T47D (cell line): ENCODE data around the gene SALL1.
A peak's percentile ranks its signal among the peaks of the same experiment; 100 is the strongest.

Experiments used
- DNase-seq, 2 experiments: peaks; one replicate each; pipeline versions ENCODE4 v3.0.0 to v3.0.0-alpha.2; 2011 to 2012; ENCODE audit warnings: low read depth in 1 of 2, low spot score in 1 of 2
- JUND ChIP-seq: IDR thresholded peaks from 2 replicates; pipeline ENCODE4 v1.6.1; 2012; ENCODE audit warnings: low read depth
- in situ Hi-C: cut with HindIII; loops from 2 replicates; pipeline ENCODE4 v1.10.0; 2016; ENCODE audit warnings: low sequenced_read_pairs, low pct_unique_long_range_greater_than_20kb

The SALL1 gene

DNA sequence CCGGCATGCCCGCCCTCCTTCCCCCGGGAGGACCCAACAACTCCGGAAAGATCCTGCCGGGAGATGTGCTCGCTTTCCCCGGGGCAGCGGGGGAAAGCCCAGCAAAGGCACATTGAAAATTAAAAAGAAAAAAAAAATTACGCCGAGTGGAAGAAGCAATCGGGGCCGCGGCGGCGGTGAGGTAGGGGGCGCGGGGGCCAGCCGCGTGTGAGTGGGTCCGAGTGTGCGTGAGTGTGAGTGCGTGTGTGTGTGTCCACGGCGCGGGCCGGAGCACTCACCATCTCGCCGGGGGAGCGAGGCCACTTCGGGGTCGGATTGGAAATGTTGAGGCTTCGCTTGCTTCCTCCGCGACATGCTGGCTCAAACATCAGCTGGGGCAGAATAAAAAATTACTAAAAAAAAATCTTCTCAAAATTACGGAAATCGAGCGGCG lies at the start of gene SALL1:
Gene SALL1, minus strand, starts transcription at position 383 of the 433 bp plus-strand sequence. Its CDS starts 29 bp downstream, at position 354.
- in situ Hi-C loops = no loop called here
- TF ChIP-seq JUND = no peak
- DNase-seq = no peak

DNA sequence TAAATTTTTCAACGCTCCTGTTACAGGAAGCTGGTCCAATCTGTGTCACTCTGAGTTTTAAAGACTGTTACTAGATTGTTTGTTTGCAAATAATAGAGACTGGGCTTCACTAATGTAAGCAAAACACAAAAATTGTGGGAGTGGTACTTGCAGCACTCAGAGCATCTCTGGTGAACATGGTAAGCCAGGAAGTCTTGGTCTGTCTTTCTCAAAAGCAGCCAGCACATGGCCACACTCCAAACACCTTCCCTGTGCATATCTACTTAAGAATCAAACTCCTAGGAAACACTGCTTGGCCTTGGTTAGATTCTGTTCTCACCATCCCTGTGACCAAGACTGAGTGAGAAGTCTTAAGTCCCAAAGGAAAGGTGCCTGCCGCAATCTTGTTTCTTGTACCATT lies 49.7 kb upstream of the SALL1 start:
- in situ Hi-C loops = no loop called here
- no peak for DNase-seq
- TF ChIP-seq JUND = no peak

DNA sequence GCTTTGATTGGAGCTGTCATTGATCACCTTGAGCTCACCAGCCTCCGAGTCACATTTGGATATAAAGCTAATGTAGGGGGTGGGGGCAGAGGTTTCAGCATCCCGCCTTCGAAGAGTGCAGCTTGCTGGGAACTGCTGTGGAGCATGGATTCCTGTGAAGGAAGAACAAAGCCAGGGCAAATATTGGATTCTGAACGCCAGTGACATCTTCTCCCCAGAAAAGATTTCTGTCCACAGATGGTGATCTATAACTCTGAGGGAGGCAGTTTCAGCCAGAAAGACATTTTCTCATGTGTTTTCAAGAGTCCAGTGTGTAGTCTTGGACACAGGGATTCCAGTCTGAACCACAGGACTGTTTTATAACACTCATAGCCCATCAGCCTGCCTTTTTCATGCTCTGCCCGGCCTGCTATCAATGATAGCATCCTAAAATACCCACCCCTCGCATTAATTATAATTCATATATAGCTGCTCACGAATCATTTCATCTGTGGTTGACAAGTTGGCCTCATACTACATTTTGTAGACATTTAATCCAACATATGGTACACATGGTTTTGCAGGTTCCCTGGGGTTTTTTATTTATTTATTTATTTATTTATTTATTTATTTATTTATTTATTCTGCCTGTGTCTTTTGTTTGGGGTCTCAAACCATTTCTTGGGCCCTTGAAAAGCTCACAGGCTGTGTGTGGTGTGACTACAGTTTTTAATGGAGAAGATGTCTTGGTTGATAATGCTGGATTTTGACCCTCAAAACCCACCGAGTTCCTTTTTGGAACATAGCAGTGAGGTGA lies 47.1 kb upstream of the SALL1 start:
- TF ChIP-seq JUND = no peak
- in situ Hi-C loops = no loop called here
- DNase-seq = no peak

DNA sequence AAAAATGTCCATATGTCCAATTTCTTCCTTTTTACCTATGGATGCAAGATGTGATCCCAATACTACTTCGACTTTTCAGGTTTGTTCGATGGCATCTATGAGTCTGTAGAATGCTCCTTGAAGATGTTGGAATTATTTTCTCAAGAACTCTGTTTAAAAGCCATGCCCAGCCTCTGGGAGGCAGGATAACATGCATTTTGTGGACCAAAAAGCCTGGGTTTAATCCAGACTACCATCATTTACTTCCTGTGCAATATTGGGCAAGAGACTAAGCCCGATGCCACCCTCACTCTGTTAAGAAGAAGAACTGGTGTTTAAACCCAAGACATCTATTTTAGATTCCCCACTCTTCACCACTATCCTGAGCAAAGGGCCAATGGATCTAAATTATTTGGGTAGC lies 42.8 kb upstream of the SALL1 start:
- no peak for TF ChIP-seq JUND
- no peak for DNase-seq
- in situ Hi-C loops = no loop called here

DNA sequence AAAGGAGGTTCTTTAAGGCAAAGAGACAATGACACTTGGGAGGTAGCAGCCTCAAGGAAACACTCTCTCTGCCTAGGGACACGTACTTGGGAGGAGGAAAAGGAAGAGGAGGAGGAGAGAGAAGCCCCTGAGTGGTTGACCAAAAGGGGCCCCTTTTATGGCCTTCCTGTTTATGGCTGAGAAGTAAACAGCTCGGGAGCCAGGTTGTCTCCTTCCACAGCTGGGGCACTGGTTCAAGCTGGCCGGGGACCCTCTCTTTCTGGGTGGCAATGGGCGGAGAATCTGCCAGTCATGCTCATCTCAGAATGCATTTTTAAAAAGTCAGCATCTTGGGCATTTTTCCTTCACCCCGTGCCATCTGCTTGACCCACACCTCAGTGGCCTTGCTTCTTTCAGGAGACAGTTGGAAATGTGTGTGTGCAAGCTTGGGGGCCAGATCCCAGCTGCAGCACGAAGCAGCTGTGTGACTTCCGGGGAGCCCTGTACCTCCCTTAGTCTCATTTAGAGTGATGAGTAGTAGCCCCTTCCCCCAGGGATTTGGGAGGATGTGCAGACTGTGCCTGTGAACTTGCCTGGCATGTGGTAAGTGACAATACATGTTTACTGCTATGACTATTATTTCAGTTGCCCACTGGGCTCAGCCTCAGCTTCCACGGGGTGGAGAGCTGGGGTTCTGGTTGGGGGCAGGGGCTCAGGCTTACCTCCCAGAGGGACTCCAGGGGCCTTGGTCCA lies 33.8 kb upstream of the SALL1 start:
- DNase-seq = no peak
- TF ChIP-seq JUND = no peak
- in situ Hi-C loops = no loop called here

DNA sequence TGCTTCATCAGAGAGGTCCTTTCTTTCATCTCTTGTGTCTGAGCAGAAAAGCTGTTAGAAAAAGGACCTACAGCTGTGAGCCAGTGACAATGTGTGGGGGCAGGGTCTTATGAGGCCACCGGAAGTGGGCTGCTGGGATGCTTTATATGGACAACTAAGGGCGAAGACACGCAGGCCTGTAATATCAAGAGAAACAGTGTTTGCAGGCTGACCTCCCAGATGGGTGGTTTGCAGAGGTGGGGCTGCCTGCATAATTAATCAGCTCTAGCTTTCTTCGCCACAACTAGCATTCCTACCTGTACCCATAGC lies 30.4 kb upstream of the SALL1 start:
- in situ Hi-C loops = no loop called here
- DNase-seq = no peak
- no peak for TF ChIP-seq JUND

DNA sequence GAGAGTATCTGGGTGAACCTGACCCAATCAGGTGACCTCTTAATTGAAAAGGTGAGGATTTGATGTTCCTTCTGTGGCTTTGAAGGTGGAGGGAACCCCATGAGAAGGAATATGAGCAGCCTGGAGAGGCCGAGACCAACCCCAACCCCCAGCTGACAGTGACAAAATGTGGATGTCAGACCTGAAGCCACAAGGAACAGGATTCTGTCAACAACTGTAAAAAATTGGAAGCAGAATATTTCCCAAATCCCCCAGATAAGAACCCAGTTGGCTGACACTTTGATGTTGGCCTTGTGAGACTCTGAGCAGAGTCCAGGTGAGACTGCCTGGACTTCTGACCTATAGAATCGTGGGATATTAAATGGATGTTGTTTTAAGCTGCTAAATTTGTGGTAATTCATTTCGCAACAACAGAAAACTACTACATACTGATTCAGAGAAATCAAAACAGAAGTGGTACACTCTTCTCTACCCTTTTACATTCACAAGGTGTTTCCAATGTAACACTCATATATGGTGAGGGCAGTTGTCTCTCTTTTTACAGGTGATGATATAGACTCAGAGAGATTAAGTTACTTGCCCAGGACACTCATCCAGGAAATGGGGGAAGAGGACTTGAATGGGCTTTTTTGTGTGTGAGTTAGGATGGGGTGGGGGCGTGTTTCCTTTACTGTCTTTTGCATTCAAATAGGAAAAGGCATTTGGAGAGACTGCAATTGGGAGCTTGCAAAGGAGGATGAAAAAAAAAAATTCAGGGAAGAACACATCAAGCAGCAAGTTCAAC lies 29.8 kb upstream of the SALL1 start:
- in situ Hi-C loops = no loop called here
- DNase-seq = no peak
- TF ChIP-seq JUND = no peak

DNA sequence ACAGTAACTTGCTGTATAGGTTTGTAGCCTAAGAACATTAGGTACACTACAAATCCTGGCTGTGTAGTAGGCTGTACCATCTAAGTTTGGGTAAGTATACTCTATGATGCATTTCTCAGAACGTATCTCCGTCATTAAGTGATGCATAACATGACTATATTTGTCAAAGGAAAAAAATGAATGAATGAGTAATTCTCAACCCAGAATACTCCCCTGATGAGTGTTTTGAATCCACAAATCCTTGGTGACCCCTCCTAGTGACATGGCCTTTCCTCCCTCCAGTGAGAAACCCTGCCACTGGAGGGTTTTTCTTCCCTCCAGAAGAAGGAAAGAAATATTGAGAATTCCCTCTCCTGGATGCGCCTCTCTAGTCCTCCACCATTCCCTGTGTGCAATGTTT lies 24.0 kb upstream of the SALL1 start:
- no peak for DNase-seq
- TF ChIP-seq JUND = no peak
- in situ Hi-C loops = no loop called here

DNA sequence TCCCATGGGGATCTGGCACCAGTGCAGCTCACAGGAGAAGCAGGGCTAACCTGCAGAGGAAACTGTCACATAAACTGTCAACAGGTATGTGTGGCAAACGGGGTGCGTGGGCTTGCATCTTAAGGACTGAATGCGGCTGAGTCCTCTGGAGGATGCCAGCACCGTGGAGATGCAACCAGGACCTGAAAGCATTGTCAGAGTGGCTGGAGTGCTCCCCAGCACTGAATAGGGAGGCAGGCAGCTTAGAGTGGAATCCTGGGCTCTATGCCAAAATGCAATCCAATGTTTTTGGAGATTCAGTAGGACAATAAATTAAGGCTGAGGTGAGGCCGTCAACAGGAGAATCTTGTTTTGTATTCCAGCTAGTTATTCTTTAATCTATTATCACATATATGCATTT lies 21.3 kb upstream of the SALL1 start:
- in situ Hi-C loops = no loop called here
- no peak for TF ChIP-seq JUND
- no peak for DNase-seq

DNA sequence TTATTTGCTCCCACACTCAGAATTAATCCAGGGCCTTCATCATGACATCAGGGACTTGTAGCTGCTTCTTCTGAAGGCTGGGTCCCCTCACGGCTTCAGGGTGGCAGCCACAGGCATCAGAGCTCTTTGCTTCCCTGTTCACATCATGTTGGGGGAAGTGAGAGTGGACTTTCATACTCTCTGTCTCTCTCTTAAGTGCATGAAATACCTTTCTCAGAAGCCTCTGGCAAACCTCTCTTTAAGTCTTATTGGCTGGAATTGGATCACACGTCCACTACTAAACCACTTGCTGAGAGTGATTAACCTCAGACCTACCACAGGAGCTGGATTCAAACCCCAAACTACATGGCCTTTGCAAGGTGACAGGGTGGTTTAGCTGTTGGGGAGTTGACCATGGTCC lies 17.7 kb upstream of the SALL1 start:
- TF ChIP-seq JUND = no peak
- no peak for DNase-seq
- in situ Hi-C loops = no loop called here

DNA sequence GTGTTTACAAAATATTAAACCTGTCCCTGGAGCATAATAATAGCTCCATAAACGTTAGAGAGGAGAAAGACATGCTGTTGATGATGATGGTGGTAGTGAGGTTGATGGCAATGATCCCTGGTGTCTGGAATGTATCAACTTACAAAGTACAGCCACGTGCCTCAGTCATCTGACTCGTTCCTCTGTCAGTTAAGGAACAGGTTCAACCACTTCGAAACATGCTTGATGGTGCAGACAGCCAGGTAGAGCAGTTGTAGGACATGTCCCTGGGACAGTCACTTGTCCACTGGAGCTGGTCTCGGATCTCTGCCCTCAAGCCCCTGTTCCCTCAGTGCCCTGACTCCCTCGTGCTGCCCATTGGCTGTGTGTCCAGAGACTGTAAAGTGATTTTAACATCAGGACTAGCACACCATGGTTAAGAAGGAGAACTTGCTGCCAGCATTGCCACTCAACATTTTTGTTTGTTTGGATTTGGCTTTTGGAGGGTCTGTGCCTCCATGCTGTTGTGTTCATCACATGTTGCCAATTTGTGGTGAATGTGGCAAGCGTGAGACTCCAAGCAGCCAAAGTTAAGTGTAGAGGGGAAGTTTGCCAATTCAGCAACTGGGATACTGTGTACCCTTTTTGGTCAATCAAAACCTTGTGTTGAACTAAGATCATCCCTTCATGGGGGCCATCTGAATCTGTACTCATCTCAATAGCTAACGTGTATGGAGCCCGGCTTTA lies 16.3 kb upstream of the SALL1 start:
- DNase-seq = peak in 1 of 2 experiments; percentile 43
- TF ChIP-seq JUND = no peak

DNA sequence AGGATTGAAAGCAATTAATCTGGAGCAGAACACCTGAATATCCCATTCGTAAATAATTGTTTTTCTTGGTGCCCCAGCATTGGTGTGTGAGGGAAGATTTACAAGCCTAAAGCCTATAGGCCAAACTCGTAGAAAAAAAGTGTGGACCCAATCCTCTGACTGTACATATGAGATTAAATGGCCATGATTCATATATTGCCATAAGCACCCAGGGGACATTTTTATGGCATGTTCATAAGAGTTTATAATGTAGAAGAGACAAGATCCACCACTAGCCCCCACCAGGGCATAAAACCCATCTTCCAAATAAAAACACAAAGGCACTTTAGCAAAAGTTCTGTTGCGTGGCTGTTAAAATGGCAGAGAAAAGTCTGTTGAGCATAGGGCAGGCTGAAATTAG lies 15.5 kb upstream of the SALL1 start:
- DNase-seq = no peak
- no peak for TF ChIP-seq JUND
- in situ Hi-C loops = no loop called here

More for the DNA sequence above, 16.3 kb upstream of the SALL1 start:
- in situ Hi-C loops = no loop called here
